H9 (cell line): Measurements from ENCODE around the gene GIT1. TPM values are rescaled to one million over a fixed set of nuclear protein-coding genes. Genes with fewer than 3 reads are reported as not detected.

Experiments
- DNase-seq: peaks from one replicate; pipeline ENCODE4 v3.0.0-alpha.2; 2017
- H2AFZ ChIP-seq: one replicate; pipeline ENCODE4 v1.6.1; 2013; ENCODE audit warnings: mild to moderate bottlenecking, low read length, control low read depth, moderate library complexity
- H2AK5ac ChIP-seq: 2 replicates; pipeline ENCODE4 v1.6.1; 2013; ENCODE audit warnings: low read length, control low read depth, mixed read lengths; ENCODE audit not compliant: insufficient read length
- H2BK120ac ChIP-seq: one replicate; pipeline ENCODE4 v1.6.1; 2013; ENCODE audit warnings: low read depth, mild to moderate bottlenecking, low read length, control low read depth, inconsistent platforms; ENCODE audit not compliant: poor library complexity, severe bottlenecking
- H2BK12ac ChIP-seq: 2 replicates; pipeline ENCODE4 v1.6.1; 2013; ENCODE audit warnings: low read length, control low read depth, mixed read lengths, low read depth; ENCODE audit not compliant: insufficient read length
- H2BK15ac ChIP-seq: 2 replicates; pipeline ENCODE4 v1.6.1; 2013; ENCODE audit warnings: low read depth, low read length, control low read depth
- H2BK20ac ChIP-seq: one replicate; pipeline ENCODE4 v1.6.1; 2013; ENCODE audit warnings: low read depth, mild to moderate bottlenecking, low read length, control low read depth, inconsistent platforms; ENCODE audit not compliant: poor library complexity, severe bottlenecking
- H2BK5ac ChIP-seq: 2 replicates; pipeline ENCODE4 v1.6.1; 2013; ENCODE audit warnings: low read length, control low read depth, mixed read lengths; ENCODE audit not compliant: insufficient read length
- H3K14ac ChIP-seq: 2 replicates; pipeline ENCODE4 v1.6.1; 2013; ENCODE audit warnings: low read length, control low read depth; ENCODE audit not compliant: insufficient read depth
- H3K18ac ChIP-seq: 2 replicates; pipeline ENCODE4 v1.6.1; 2013; ENCODE audit warnings: low read depth, mild to moderate bottlenecking, mixed read lengths, low read length, control low read depth; ENCODE audit not compliant: insufficient read length
- H3K23ac ChIP-seq: 2 replicates; pipeline ENCODE4 v1.6.1; 2013; ENCODE audit warnings: low read length, control low read depth, mixed read lengths, low read depth; ENCODE audit not compliant: insufficient read length
- H3K23me2 ChIP-seq: 2 replicates; pipeline ENCODE4 v1.6.1; 2013; ENCODE audit warnings: low read depth, mild to moderate bottlenecking, mixed read lengths, low read length, control low read depth; ENCODE audit not compliant: insufficient read length, poor library complexity, severe bottlenecking
- H3K27ac ChIP-seq: 2 replicates; pipeline ENCODE4 v1.5.1; 2013; ENCODE audit warnings: low read length, control low read depth, mixed read lengths, low read depth; ENCODE audit not compliant: insufficient read length
- H3K27me3 ChIP-seq: 2 replicates; pipeline ENCODE4 v1.6.1; 2013; ENCODE audit warnings: low read length, control low read depth, inconsistent platforms; ENCODE audit not compliant: insufficient read depth
- H3K4ac ChIP-seq: 2 replicates; pipeline ENCODE4 v1.6.1; 2013; ENCODE audit warnings: low read depth, mild to moderate bottlenecking, control low read depth, inconsistent platforms, low read length, moderate library complexity
- H3K4me1 ChIP-seq: 2 replicates; pipeline ENCODE4 v1.6.1; 2013; ENCODE audit warnings: low read length, control low read depth, inconsistent platforms; ENCODE audit not compliant: insufficient read depth
- H3K4me2 ChIP-seq: 2 replicates; pipeline ENCODE4 v1.6.1; 2013; ENCODE audit warnings: low read length, control low read depth, mixed read lengths; ENCODE audit not compliant: insufficient read length, insufficient read depth
- H3K56ac ChIP-seq: 2 replicates; pipeline ENCODE4 v1.6.1; 2013; ENCODE audit warnings: low read depth, mild to moderate bottlenecking, mixed read lengths, low read length, control low read depth; ENCODE audit not compliant: insufficient read length
- H3K79me1 ChIP-seq: 2 replicates; pipeline ENCODE4 v1.6.1; 2013; ENCODE audit warnings: low read depth, mild to moderate bottlenecking, moderate library complexity, low read length, control low read depth, inconsistent platforms; ENCODE audit not compliant: insufficient read depth, poor library complexity, severe bottlenecking
- H3K79me2 ChIP-seq: 2 replicates; pipeline ENCODE4 v1.6.1; 2013; ENCODE audit warnings: low read length, control low read depth, inconsistent platforms; ENCODE audit not compliant: insufficient read depth
- H3K9ac ChIP-seq: 2 replicates; pipeline ENCODE4 v1.6.1; 2013; ENCODE audit warnings: low read length, control low read depth, mixed read lengths; ENCODE audit not compliant: insufficient read length; ENCODE audit errors: extremely low read depth
- H3K9me3 ChIP-seq: one replicate; pipeline ENCODE4 v1.6.1; 2013; ENCODE audit warnings: low read depth, low read length, inconsistent platforms; ENCODE audit not compliant: control insufficient read depth
- H3T11ph ChIP-seq: one replicate; pipeline ENCODE4 v1.6.1; 2013; ENCODE audit warnings: mild to moderate bottlenecking, low read length, control low read depth, inconsistent platforms
- H4K20me1 ChIP-seq: one replicate; pipeline ENCODE4 v1.6.1; 2013; ENCODE audit not compliant: control insufficient read depth, insufficient read length, insufficient read depth
- H4K5ac ChIP-seq: 2 replicates; pipeline ENCODE4 v1.6.1; 2013; ENCODE audit warnings: low read depth, mild to moderate bottlenecking, mixed read lengths, low read length, control low read depth; ENCODE audit not compliant: insufficient read length
- H4K8ac ChIP-seq: replicated peaks from 2 replicates; pipeline ENCODE4 v1.6.1; 2013; ENCODE audit warnings: low read length, control low read depth, mixed read lengths, low read depth; ENCODE audit not compliant: insufficient read length
- H4K91ac ChIP-seq: 2 replicates; pipeline ENCODE4 v1.6.1; 2013; ENCODE audit warnings: low read depth, mild to moderate bottlenecking, moderate library complexity, mixed read lengths, low read length, control low read depth; ENCODE audit not compliant: insufficient read length
- H3K27ac Mint-ChIP-seq, 3 experiments: 2 replicates in 2 of 3; 3 replicates in 1 of 3; pipeline ENCODE4 v1.8.0; 2020 to 2021; ENCODE audit warnings: mixed read lengths in 3 of 3, mild to moderate bottlenecking in 1 of 3, moderate library complexity in 1 of 3
- H3K27me3 Mint-ChIP-seq: 2 replicates; pipeline ENCODE4 v1.8.0; 2021; ENCODE audit warnings: low read depth, mild to moderate bottlenecking, moderate library complexity, mixed read lengths
- H3K36me3 Mint-ChIP-seq, 3 experiments: 2 replicates in 2 of 3; 3 replicates in 1 of 3; pipeline ENCODE4 v1.8.0; 2020 to 2021; ENCODE audit warnings: low read depth in 3 of 3, mixed read lengths in 3 of 3; ENCODE audit not compliant: insufficient read depth in 1 of 3
- H3K4me1 Mint-ChIP-seq, 2 experiments: 2 replicates each; pipeline ENCODE4 v1.8.0; 2020; ENCODE audit warnings: mixed read lengths in 2 of 2
- H3K4me3 Mint-ChIP-seq, 2 experiments: 2 replicates in 1 of 2; 3 replicates in 1 of 2; pipeline ENCODE4 v1.8.0; 2020 to 2021; ENCODE audit warnings: mild to moderate bottlenecking in 2 of 2, mixed read lengths in 2 of 2, moderate library complexity in 1 of 2
- H3K9me3 Mint-ChIP-seq, 2 experiments: 2 replicates in 1 of 2; 3 replicates in 1 of 2; pipeline ENCODE4 v1.8.0; 2020; ENCODE audit warnings: mild to moderate bottlenecking in 2 of 2, mixed read lengths in 2 of 2, moderate library complexity in 1 of 2
- WGBS: extraction: QIAGEN DNeasy Blood & Tissue Kit; methylation state at CpG from one replicate; pipeline ENCODE4 v1.1.7; 2013; ENCODE audit warnings: missing lambda C conversion rate, low lambda C conversion rate, mixed read lengths; ENCODE audit not compliant: insufficient read length; ENCODE audit errors: extremely low coverage; 5-methylcytosine and 5-hydroxymethylcytosine counted together
- total RNA-seq: library from RNA; stranded (reverse); gene quantifications from 2 replicates; pipeline ENCODE4 v1.2.1, GENCODE V29; 2021
- TF ChIP-seq, protein P1 (sequence below): fragments of 200-600 bp; sonication (generic); conservative IDR thresholded peaks from 3 replicates; pipeline ENCODE4 v1.8.0; 2021; ENCODE audit warnings: antibody characterized with exemption, mild to moderate bottlenecking

GIT1 gene
- total RNA-seq, 1 experiment from 2014 or later: 47.4 TPM

GRCh38 chr17:29577001-29577370 is 12.5 kb downstream of the GIT1 start:
- Histone ChIP-seq H3K27me3 (no peaks in the 10 kb centered on the region), H3K4me2 (no peak overlapping the region), H2AFZ (no peak overlapping the region), H3K56ac (no peak overlapping the region), H2BK15ac (no peak overlapping the region), H3K27ac (no peak overlapping the region), H4K5ac (no peak overlapping the region), H3K18ac (no peak overlapping the region), H3K9me3 (no peaks in the 10 kb centered on the region), H3K4me1 (no peaks in the 10 kb centered on the region), H4K20me1 (peaks cover 2% of the 10 kb centered on the region), H4K91ac (no peak overlapping the region), H2BK20ac (no peak overlapping the region), H3K23me2 (peaks cover 2% of the 10 kb centered on the region), H3K9ac (no peak overlapping the region), H3K4ac (no peak overlapping the region), H2BK120ac (no peak overlapping the region), H4K8ac (no peak overlapping the region), H3K79me1 (no peaks in the 10 kb centered on the region), H3T11ph (no peak overlapping the region), H3K23ac (no peak overlapping the region), H2AK5ac (no peak overlapping the region), H3K14ac (no peak overlapping the region), H3K79me2 (no peaks in the 10 kb centered on the region), H2BK12ac (no peak overlapping the region), H2BK5ac (no peak overlapping the region)
- H3K4me1 Mint-ChIP-seq: peaks cover 2 to 13% of the 10 kb centered on the region in 2 experiments
- no peak overlapping the region for H3K27ac Mint-ChIP-seq
- TF ChIP-seq, protein P1, sequence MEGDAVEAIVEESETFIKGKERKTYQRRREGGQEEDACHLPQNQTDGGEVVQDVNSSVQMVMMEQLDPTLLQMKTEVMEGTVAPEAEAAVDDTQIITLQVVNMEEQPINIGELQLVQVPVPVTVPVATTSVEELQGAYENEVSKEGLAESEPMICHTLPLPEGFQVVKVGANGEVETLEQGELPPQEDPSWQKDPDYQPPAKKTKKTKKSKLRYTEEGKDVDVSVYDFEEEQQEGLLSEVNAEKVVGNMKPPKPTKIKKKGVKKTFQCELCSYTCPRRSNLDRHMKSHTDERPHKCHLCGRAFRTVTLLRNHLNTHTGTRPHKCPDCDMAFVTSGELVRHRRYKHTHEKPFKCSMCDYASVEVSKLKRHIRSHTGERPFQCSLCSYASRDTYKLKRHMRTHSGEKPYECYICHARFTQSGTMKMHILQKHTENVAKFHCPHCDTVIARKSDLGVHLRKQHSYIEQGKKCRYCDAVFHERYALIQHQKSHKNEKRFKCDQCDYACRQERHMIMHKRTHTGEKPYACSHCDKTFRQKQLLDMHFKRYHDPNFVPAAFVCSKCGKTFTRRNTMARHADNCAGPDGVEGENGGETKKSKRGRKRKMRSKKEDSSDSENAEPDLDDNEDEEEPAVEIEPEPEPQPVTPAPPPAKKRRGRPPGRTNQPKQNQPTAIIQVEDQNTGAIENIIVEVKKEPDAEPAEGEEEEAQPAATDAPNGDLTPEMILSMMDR: no peak
- H3K27me3 Mint-ChIP-seq: peaks cover under 1% of the 10 kb centered on the region; the same call in 1 of the 2 replicates
- H3K4me3 Mint-ChIP-seq: no peak overlapping the region
- WGBS: no CpG with 5 or more reads among the region's 9 CpGs
- no peak for DNase-seq
- H3K9me3 Mint-ChIP-seq: no peaks in the 10 kb centered on the region
- H3K36me3 Mint-ChIP-seq: peaks cover 19 to 64% (median 50%) of the 10 kb centered on the region in 3 experiments
